CD4-positive, alpha-beta memory T cell (primary cell): ENCODE measurements around the gene ITPKC. TPM values are rescaled to one million over a fixed set of nuclear protein-coding genes. Genes with fewer than 3 reads are reported as not detected.

ENCODE experiments used
- CTCF ChIA-PET: fragments of 350-600 bp; sonication (Branson Sonifier 250); formaldehyde crosslinking; loops from one replicate; lab custom pipeline; 2021; ENCODE audit warnings: inconsistent platforms; ENCODE audit not compliant: partially characterized antibody; lab: Charles Lee
- POLR2A ChIA-PET: fragments of 350-600 bp; sonication (Branson Sonifier 250); formaldehyde crosslinking; loops from one replicate; lab custom pipeline; 2021; ENCODE audit not compliant: partially characterized antibody; lab: Charles Lee
- DNase-seq, 5 donors: peaks; one replicate each; pipeline versions ENCODE4 v3.0.0 to v3.0.0-alpha.2; 2020 to 2022; ENCODE audit warnings: mixed read lengths in 1 of 5
- H3K27ac ChIP-seq: one replicate; pipeline ENCODE4 v1.7.0; 2013; ENCODE audit warnings: low read depth, low read length
- H3K27me3 ChIP-seq: 2 replicates; pipeline ENCODE4 v1.7.0; 2013; ENCODE audit warnings: mild to moderate bottlenecking, low read length, moderate library complexity; ENCODE audit not compliant: insufficient read depth
- H3K36me3 ChIP-seq: 2 replicates; pipeline ENCODE4 v1.7.0; 2013; ENCODE audit warnings: mild to moderate bottlenecking, low read length, moderate library complexity; ENCODE audit not compliant: insufficient read depth
- H3K4me1 ChIP-seq: 2 replicates; pipeline ENCODE4 v1.7.0; 2013; ENCODE audit warnings: mild to moderate bottlenecking, low read length, moderate library complexity; ENCODE audit not compliant: insufficient read depth
- H3K4me3 ChIP-seq, 2 donors: one replicate each; pipeline ENCODE4 v1.7.0; 2013; ENCODE audit warnings: low read length in 2 of 2, mild to moderate bottlenecking in 1 of 2
- H3K9me3 ChIP-seq, 2 donors: one replicate each; pipeline ENCODE4 v1.7.0; 2013; ENCODE audit warnings: low read length in 2 of 2, control low read depth in 1 of 2; ENCODE audit not compliant: control insufficient read depth in 1 of 2
- H3K27ac Mint-ChIP-seq, 7 donors: one replicate each; pipeline ENCODE4 v1.8.0; 2020 to 2021; ENCODE audit warnings: mixed read lengths in 7 of 7, mild to moderate bottlenecking in 6 of 7, inconsistent platforms in 3 of 7, moderate library complexity in 3 of 7
- H3K27me3 Mint-ChIP-seq, 2 donors: one replicate each; pipeline ENCODE4 v1.8.0; 2020 to 2021; ENCODE audit warnings: mixed read lengths in 2 of 2
- H3K36me3 Mint-ChIP-seq, 2 donors: one replicate each; pipeline ENCODE4 v1.8.0; 2020 to 2021; ENCODE audit warnings: mixed read lengths in 2 of 2, inconsistent platforms in 1 of 2, mild to moderate bottlenecking in 1 of 2
- H3K4me1 Mint-ChIP-seq, 4 donors: one replicate each; pipeline ENCODE4 v1.8.0; 2020 to 2021; ENCODE audit warnings: mixed read lengths in 4 of 4, mild to moderate bottlenecking in 1 of 4
- H3K4me3 Mint-ChIP-seq, 8 donors: one replicate each; pipeline ENCODE4 v1.8.0; 2020 to 2021; ENCODE audit warnings: mixed read lengths in 8 of 8, mild to moderate bottlenecking in 7 of 8, moderate library complexity in 6 of 8, inconsistent platforms in 3 of 8
- H3K9me3 Mint-ChIP-seq, 8 donors: one replicate each; pipeline ENCODE4 v1.8.0; 2020 to 2021; ENCODE audit warnings: mixed read lengths in 8 of 8, mild to moderate bottlenecking in 5 of 8, inconsistent platforms in 3 of 8, moderate library complexity in 1 of 8
- intact Hi-C: fragments of 100-400 bp; cut with micrococcal nuclease; formaldehyde crosslinking; loops from one replicate; pipeline ENCODE4 v1.15.1; 2023
- polyA plus RNA-seq, 2 donors: library from polyadenylated mRNA; unstranded; fragments of 300-500 nt; fragmentation: Illumina TruSeq; gene quantifications; one replicate each; pipeline ENCODE4 v1.2.3, GENCODE V29; 2021
- total RNA-seq, 2 experiments: library from RNA; stranded (reverse); gene quantifications; one replicate each; pipeline ENCODE4 v1.2.3, GENCODE V29; 2021

ITPKC gene
- total and polyA plus RNA-seq, 4 experiments from 2014 or later, result 1.9 to 10.2 (median 7.6) TPM

GRCh38 chr19:40714441-40715299, 2.2 kb upstream of the ITPKC start:
- Histone ChIP-seq H3K27ac (peak overlapping the region; percentile 98), H3K9me3 (no peaks in the 10 kb centered on the region), H3K27me3 (no peaks in the 10 kb centered on the region), H3K4me1 (peaks cover 50% of the 10 kb centered on the region), H3K36me3 (no peaks in the 10 kb centered on the region), H3K4me3 (peak overlapping the region; percentile 53 to 78)
- CTCF ChIA-PET, result no interaction called here
- no peaks in the 10 kb centered on the region for H3K27me3 Mint-ChIP-seq
- H3K4me3 Mint-ChIP-seq, result peak overlapping the region; percentile 84 to 94 (median 90)
- POLR2A ChIA-PET, result interaction anchor here (0.7 kb wide), 2 partner anchors 36 to 52 kb away, joined by 3 read pairs; partner anchors contain the start of genes ACTMAP and SNRPA
- DNase-seq, result peak; percentile 93 to 96 (median 94)
- H3K27ac Mint-ChIP-seq, result peak overlapping the region; percentile 96 to 99 (median 98)
- peaks cover 16 to 41% of the 10 kb centered on the region in 2 donors for H3K36me3 Mint-ChIP-seq
- H3K9me3 Mint-ChIP-seq, result peaks cover 0 to 1% (median 0%) of the 10 kb centered on the region in 8 donors
- intact Hi-C loops, result loop anchor here (1.0 to 5.0 kb wide), 4 partner anchors 24 to 102 kb away; partner anchors contain the start of genes ACTMAP, NUMBL and RAB4B
- peaks cover 38 to 69% (median 50%) of the 10 kb centered on the region in 4 donors for H3K4me1 Mint-ChIP-seq

- Histone ChIP-seq H3K4me3 (peak overlapping the region; percentile 53 to 78), H3K9me3 (no peaks in the 10 kb centered on the region)
- intact Hi-C loops, result loop anchor here (1.0 to 5.0 kb wide), 3 partner anchors 53 to 104 kb away; no protein-coding TSS in a partner anchor
Measured at GRCh38 chr19:40716031-40716481, 856 bp upstream of the ITPKC start.

GRCh38 chr19:40717325-40717879, 490 bp downstream of the ITPKC start:
- intact Hi-C loops, result loop anchor here (5.0 kb wide), 1 partner anchor 105 kb away; no protein-coding TSS in a partner anchor
- no peaks in the 10 kb centered on the region for H3K36me3 ChIP-seq
- H3K27ac ChIP-seq, result peak overlapping the region; percentile 98
- no peak for DNase-seq
- H3K4me1 Mint-ChIP-seq, result peaks cover 42 to 88% (median 63%) of the 10 kb centered on the region in 4 donors
- no peaks in the 10 kb centered on the region for H3K27me3 Mint-ChIP-seq
- peak overlapping the region; percentile 78 to 83 for H3K4me3 ChIP-seq
- H3K36me3 Mint-ChIP-seq, result peaks cover 18 to 41% of the 10 kb centered on the region in 2 donors
- H3K9me3 Mint-ChIP-seq, result peaks cover 0 to 3% (median 0%) of the 10 kb centered on the region in 8 donors
- ChIA-PET POLR2A (interaction anchor here (0.6 to 2.4 kb wide), 17 partner anchors 26 to 646 kb away, joined by 3 to 35 read pairs (median 6); partner anchors contain the start of genes ACTMAP, B9D2, EGLN2 and HNRNPUL1), CTCF (interaction anchor here (0.8 to 2.2 kb wide), 4 partner anchors 13 to 102 kb away, joined by 4 to 10 read pairs (median 8); partner anchors contain the start of gene RAB4B)
- H3K4me3 Mint-ChIP-seq, result peak overlapping the region; percentile 75 to 97 (median 84)
- peak overlapping the region; percentile 31 to 79 (median 59) for H3K27ac Mint-ChIP-seq
- no peaks in the 10 kb centered on the region for H3K27me3 ChIP-seq
- no peaks in the 10 kb centered on the region for H3K9me3 ChIP-seq
- peaks cover 74% of the 10 kb centered on the region for H3K4me1 ChIP-seq

More at GRCh38 chr19:40716031-40716481, 856 bp upstream of the ITPKC start:
- peak overlapping the region; percentile 84 to 94 (median 90) for H3K4me3 Mint-ChIP-seq
- Histone ChIP-seq H3K27ac (peak overlapping the region; percentile 98), H3K27me3 (no peaks in the 10 kb centered on the region), H3K36me3 (no peaks in the 10 kb centered on the region), H3K4me1 (peaks cover 63% of the 10 kb centered on the region)
- H3K4me1 Mint-ChIP-seq, result peaks cover 44 to 82% (median 60%) of the 10 kb centered on the region in 4 donors
- no peaks in the 10 kb centered on the region for H3K27me3 Mint-ChIP-seq
- ChIA-PET POLR2A (interaction anchor here (0.8 to 2.4 kb wide), 17 partner anchors 9 to 547 kb away, joined by 3 to 35 read pairs (median 6); partner anchors contain the start of genes ACTMAP, EGLN2, HNRNPUL1 and NUMBL), CTCF (interaction anchor here (1.3 to 2.2 kb wide), 4 partner anchors 53 to 104 kb away, joined by 5 to 10 read pairs (median 8); partner anchors contain the start of gene RAB4B)
- H3K9me3 Mint-ChIP-seq, result peaks cover 0 to 3% (median 0%) of the 10 kb centered on the region in 8 donors
- peak; percentile 17 to 88 (median 19) for DNase-seq
- peak overlapping the region; percentile 96 to 99 (median 98) for H3K27ac Mint-ChIP-seq
- H3K36me3 Mint-ChIP-seq, result peaks cover 20 to 43% of the 10 kb centered on the region in 2 donors

GRCh38 chr19:40717880-40718773, 1.2 kb downstream of the ITPKC start:
- no peaks in the 10 kb centered on the region for H3K9me3 ChIP-seq
- peak overlapping the region; percentile 98 for H3K27ac ChIP-seq
- no peaks in the 10 kb centered on the region for H3K27me3 Mint-ChIP-seq
- H3K36me3 Mint-ChIP-seq, result peaks cover 17 to 39% of the 10 kb centered on the region in 2 donors
- peaks cover 0 to 3% (median 0%) of the 10 kb centered on the region in 8 donors for H3K9me3 Mint-ChIP-seq
- intact Hi-C loops, result loop anchor here (5.0 kb wide), 1 partner anchor 106 kb away; no protein-coding TSS in a partner anchor
- no peak for DNase-seq
- H3K4me3 Mint-ChIP-seq, result peak overlapping the region; percentile 84 to 97 (median 92)
- H3K4me1 Mint-ChIP-seq, result peaks cover 39 to 87% (median 64%) of the 10 kb centered on the region in 4 donors
- ChIA-PET CTCF (interaction anchor here (0.8 to 2.2 kb wide), 4 partner anchors 14 to 102 kb away, joined by 4 to 10 read pairs (median 8); partner anchors contain the start of gene RAB4B), POLR2A (interaction anchor here (0.8 to 2.4 kb wide), 10 partner anchors 26 to 88 kb away, joined by 3 to 35 read pairs (median 9); partner anchors contain the start of genes ACTMAP, EGLN2, NUMBL and RAB4B)
- H3K36me3 ChIP-seq, result no peaks in the 10 kb centered on the region
- H3K27ac Mint-ChIP-seq, result peak overlapping the region; percentile 89 to 96 (median 91)
- H3K4me3 ChIP-seq, result peak overlapping the region; percentile 78 to 83
- no peaks in the 10 kb centered on the region for H3K27me3 ChIP-seq
- peaks cover 76% of the 10 kb centered on the region for H3K4me1 ChIP-seq

GRCh38 chr19:40718774-40719391, 2.0 kb downstream of the ITPKC start:
- H3K36me3 ChIP-seq, result no peaks in the 10 kb centered on the region
- no peak overlapping the region for H3K27ac ChIP-seq
- no peaks in the 10 kb centered on the region for H3K9me3 ChIP-seq
- intact Hi-C loops, result loop anchor here (5.0 kb wide), 1 partner anchor 107 kb away; no protein-coding TSS in a partner anchor
- H3K4me3 Mint-ChIP-seq, result peak overlapping the region; percentile 84 to 97 (median 92)
- H3K4me1 Mint-ChIP-seq, result peaks cover 40 to 88% (median 62%) of the 10 kb centered on the region in 4 donors
- H3K9me3 Mint-ChIP-seq, result peaks cover 0 to 3% (median 0%) of the 10 kb centered on the region in 8 donors
- peaks cover 17 to 40% of the 10 kb centered on the region in 2 donors for H3K36me3 Mint-ChIP-seq
- DNase-seq, result no peak
- CTCF ChIA-PET, result no interaction called here
- peaks cover 73% of the 10 kb centered on the region for H3K4me1 ChIP-seq
- H3K27ac Mint-ChIP-seq, result peak overlapping the region; percentile 89 to 96 (median 91)
- H3K27me3 ChIP-seq, result no peaks in the 10 kb centered on the region
- H3K27me3 Mint-ChIP-seq, result no peaks in the 10 kb centered on the region
- H3K4me3 ChIP-seq, result peak overlapping the region in 1 of 2 donors; percentile 78
- POLR2A ChIA-PET, result interaction anchor here (0.8 to 1.4 kb wide), 3 partner anchors 32 to 87 kb away, joined by 3 to 7 read pairs (median 5); partner anchors contain the start of genes ACTMAP, EGLN2 and SNRPA
